K562 (cell line): ENCODE measurements around the gene TDRD9. TPM values are rescaled to one million over a fixed set of nuclear protein-coding genes. Genes with fewer than 3 reads are reported as not detected.

ENCODE experiments used
- ATAC-seq: fragments of 200-7000 bp; cut with Tn5 transposase; 3 replicates; pipeline ENCODE4 v1.9.1; 2020; ENCODE audit warnings: moderate library complexity
- BruUV-seq: library from RNA; stranded (reverse); fragments of 400-500 nt; replicated peaks from 2 replicates; lab custom pipeline; 2021; lab: Mats Ljungman, UMichigan
- CTCF ChIA-PET: fragments of 300-600 bp; formaldehyde crosslinking; extraction: SDS; loops from one replicate; lab custom pipeline; 2021; ENCODE audit warnings: low intra/inter-chr PET ratio; lab: Yijun Ruan, JAX
- POLR2A ChIA-PET: fragments of 300-600, 350-650 bp; sonication (Branson Sonifier 250); formaldehyde crosslinking; extraction: SDS; loops from one replicate; lab custom pipeline; 2021; ENCODE audit warnings: antibody characterized with exemption, inconsistent platforms; lab: Yijun Ruan, JAX
- DNase-seq, 4 experiments: peaks; one replicate each; pipeline versions ENCODE4 v3.0.0 to v3.0.0-alpha.2; 2011 to 2018; ENCODE audit warnings: low spot score in 3 of 4, mixed read lengths in 3 of 4; ENCODE audit errors: extremely low read depth in 1 of 4
- FAIRE-seq: peaks from 2 replicates; lab custom pipeline; 2011; peaks lifted over from hg19 to GRCh38; lab: Jason Lieb, UNC
- H2AFZ ChIP-seq: 2 replicates; pipeline ENCODE4 v1.6.0; 2011; ENCODE audit warnings: low read depth, low read length, control low read depth, inconsistent platforms
- H3K27ac ChIP-seq: fragments of 200-600 bp; 3 replicates; pipeline ENCODE4 v1.8.0; 2011; ENCODE audit warnings: low read depth, mild to moderate bottlenecking, control low read depth, inconsistent platforms, low read length, moderate library complexity, mixed read lengths; ENCODE audit errors: extremely low read depth
- H3K27me3 ChIP-seq, 2 experiments: fragments of 300-600 bp in 1 of 2; 2 replicates in 1 of 2; 3 replicates in 1 of 2; pipeline versions ENCODE4 v1.6.0 to v1.8.0; 2011; ENCODE audit warnings: inconsistent platforms in 2 of 2, low read length in 2 of 2, mild to moderate bottlenecking in 1 of 2, mixed read lengths in 1 of 2, moderate library complexity in 1 of 2; ENCODE audit not compliant: control insufficient read depth in 2 of 2, insufficient read depth in 2 of 2
- H3K36me3 ChIP-seq: fragments of 300-600 bp; 3 replicates; pipeline ENCODE4 v1.8.0; 2011; ENCODE audit warnings: mild to moderate bottlenecking, low read length, inconsistent platforms; ENCODE audit not compliant: control insufficient read depth, insufficient read depth
- H3K4me1 ChIP-seq, 2 experiments: fragments of 200-600 bp in 1 of 2; replicated peaks in 1 of 2; 2 replicates in 1 of 2; 3 replicates in 1 of 2; pipeline versions ENCODE4 v1.5.1 to v1.8.0; 2011; ENCODE audit warnings: inconsistent platforms in 2 of 2, low read length in 2 of 2, mild to moderate bottlenecking in 1 of 2, mixed read lengths in 1 of 2, moderate library complexity in 1 of 2; ENCODE audit not compliant: control insufficient read depth in 2 of 2, insufficient read depth in 2 of 2
- H3K4me2 ChIP-seq: 2 replicates; pipeline ENCODE4 v1.6.1; 2011; ENCODE audit warnings: low read length, control low read depth, inconsistent platforms, mixed read lengths; ENCODE audit not compliant: insufficient read depth
- H3K4me3 ChIP-seq: fragments of 200-600 bp; sonication (generic), shearing (Covaris generic); 2 replicates; pipeline ENCODE4 v1.5.1; 2016; ENCODE audit warnings: control low read depth, inconsistent platforms
- H3K79me2 ChIP-seq: fragments of 200-600 bp; 3 replicates; pipeline ENCODE4 v1.8.0; 2011; ENCODE audit warnings: low read length, inconsistent platforms; ENCODE audit not compliant: control insufficient read depth, insufficient read depth
- H3K9ac ChIP-seq, 2 experiments: 2 replicates each; pipeline versions ENCODE4 v1.6.0 to v1.6.1; 2011; ENCODE audit warnings: low read depth in 2 of 2, low read length in 2 of 2, control low read depth in 1 of 2, inconsistent platforms in 1 of 2, mild to moderate bottlenecking in 1 of 2, mixed read lengths in 1 of 2; ENCODE audit not compliant: insufficient read depth in 1 of 2
- H3K9me1 ChIP-seq: one replicate; pipeline ENCODE4 v1.6.0; 2011; ENCODE audit warnings: inconsistent platforms, mild to moderate bottlenecking, low read length, moderate library complexity; ENCODE audit not compliant: control insufficient read depth, insufficient read depth
- H3K9me3 ChIP-seq: replicated peaks from 2 replicates; pipeline ENCODE4 v1.5.1; 2011; ENCODE audit warnings: low read depth, low read length, inconsistent platforms; ENCODE audit not compliant: control insufficient read depth, insufficient read depth
- H4K20me1 ChIP-seq: replicated peaks from 2 replicates; pipeline ENCODE4 v1.6.1; 2011; ENCODE audit warnings: low read length, inconsistent platforms, mixed read lengths; ENCODE audit not compliant: control insufficient read depth, insufficient read depth
- CBFA2T3 ChIP-seq: fragments of 450-650 bp; IDR thresholded peaks from 2 replicates; pipeline ENCODE4 v1.6.1; 2017
- CSDE1 ChIP-seq, 2 experiments: fragments of 450-650 bp; IDR thresholded peaks; 2 replicates each; pipeline ENCODE4 v1.6.1; 2016; ENCODE audit warnings: mild to moderate bottlenecking in 1 of 2
- FOSL1 ChIP-seq: fragments of 200-800 bp; sonication (Bioruptor generic); conservative IDR thresholded peaks from 2 replicates; pipeline ENCODE4 v1.6.1; 2016; ENCODE audit warnings: missing genetic modification characterization, missing compliant biosample characterization
- FOXA1 ChIP-seq: fragments of 450-650 bp; IDR thresholded peaks from 2 replicates; pipeline ENCODE4 v1.6.1; 2016; ENCODE audit warnings: mild to moderate bottlenecking, borderline replicate concordance
- FUS ChIP-seq: fragments of 200-400 bp; formaldehyde crosslinking; optimal IDR thresholded peaks from 2 replicates; pipeline ENCODE3; 2017; ENCODE audit warnings: low read depth, low read length
- MCM2 ChIP-seq: fragments of 450-650 bp; IDR thresholded peaks from 2 replicates; pipeline ENCODE4 v1.6.1; 2017; ENCODE audit warnings: low read depth, mild to moderate bottlenecking
- NFIX ChIP-seq: fragments of 250-450 bp; sonication (Bioruptor Pico); IDR thresholded peaks from 2 replicates; pipeline ENCODE4 v1.4.0; 2020; ENCODE audit warnings: low read depth, mild to moderate bottlenecking, moderate library complexity
- POLR2H ChIP-seq: IDR thresholded peaks from 2 replicates; pipeline ENCODE4 v1.6.1; 2016; ENCODE audit warnings: missing genetic modification characterization, low read depth, mild to moderate bottlenecking, control low read depth, missing compliant biosample characterization, moderate library complexity
- RBM34 ChIP-seq: fragments of 200-400 bp; formaldehyde crosslinking; IDR thresholded peaks from 2 replicates; pipeline ENCODE4 v1.6.1; 2018; ENCODE audit warnings: low read length, borderline replicate concordance; ENCODE audit not compliant: insufficient read depth
- SETDB1 ChIP-seq: IDR thresholded peaks from one replicate; pipeline ENCODE4 v1.6.1; 2012; ENCODE audit warnings: low read length, control low read depth, inconsistent platforms
- TBL1XR1 ChIP-seq, 2 experiments: IDR thresholded peaks; 2 replicates each; pipeline ENCODE4 v1.6.1; 2012; ENCODE audit warnings: improper control_type of control experiment in 2 of 2, low read length in 2 of 2, mild to moderate bottlenecking in 1 of 2
- TEAD1 ChIP-seq, 2 experiments: fragments of 450-650 bp in 1 of 2; sonication (generic) in 1 of 2; formaldehyde crosslinking; IDR thresholded peaks; 2 replicates each; pipeline versions ENCODE4 v1.4.0 to v1.8.0; 2020 to 2022; ENCODE audit warnings: mild to moderate bottlenecking in 2 of 2, missing genetic modification reagents in 1 of 2
- ZNF174 ChIP-seq: fragments of 250-450 bp; sonication (Bioruptor Pico); IDR thresholded peaks from 2 replicates; pipeline ENCODE4 v1.4.0; 2020; ENCODE audit warnings: mild to moderate bottlenecking
- ZNF184 ChIP-seq: sonication (generic); formaldehyde crosslinking; IDR thresholded peaks from 2 replicates; pipeline ENCODE4 v1.5.0; 2020; ENCODE audit warnings: missing genetic modification reagents
- WGBS: fragments of 100-300 bp; shearing (Covaris generic); methylation state at CpG from one replicate; pipeline ENCODE4 v1.1.6; 2016; ENCODE audit warnings: low coverage, mixed read lengths; ENCODE audit not compliant: insufficient coverage; ENCODE audit errors: missing lambda C conversion rate; 5-methylcytosine and 5-hydroxymethylcytosine counted together
- in situ Hi-C: fragments of 300-500 bp; cut with MboI; formaldehyde crosslinking; loops from 4 replicates; pipeline ENCODE4 v1.15.0; 2018; ENCODE audit warnings: inconsistent platforms, mixed read lengths
- intact Hi-C: fragments of 100-400 bp; cut with micrococcal nuclease; formaldehyde crosslinking; loops from 2 replicates; pipeline ENCODE4 v1.14.2; 2022
- polyA plus RNA-seq, 8 experiments: library from polyadenylated mRNA; depleted of rRNA in 4 of 8; stranded (reverse) in 5 of 8; unstranded in 3 of 8; fragments of >200 nt; fragmentation: Nextera tagmentation in 2 of 8; fragmentation: Illumina TruSeq in 1 of 8; extraction: Ambion mirVana in 2 of 8; extraction: Trizol in 1 of 8; gene quantifications; 2 replicates each; pipeline versions ENCODE4 v1.2.1 to v1.2.3, GENCODE V29; 2011 to 2014; ENCODE audit warnings: inconsistent platforms in 1 of 8, missing spikeins in 1 of 8
- total RNA-seq, 7 experiments: library from RNA; depleted of rRNA in 6 of 7; stranded (reverse); fragments of >200 nt in 6 of 7; fragmentation: Illumina TruSeq in 2 of 7; extraction: Trizol in 2 of 7; gene quantifications; 2 replicates each; pipeline versions ENCODE4 v1.2.1 to v1.2.3, GENCODE V29; 2011 to 2021; ENCODE audit warnings: low replicate concordance in 1 of 7
- TF ChIP-seq, protein P1 (sequence below): sonication (generic); formaldehyde crosslinking; IDR thresholded peaks from 2 replicates; pipeline ENCODE4 v1.8.1; 2023; ENCODE audit warnings: missing genetic modification reagents, mild to moderate bottlenecking, borderline replicate concordance
- TF ChIP-seq, protein P2 (sequence below): sonication (generic); formaldehyde crosslinking; IDR thresholded peaks from 2 replicates; pipeline ENCODE4 v1.8.0; 2023; ENCODE audit warnings: mild to moderate bottlenecking, missing genetic modification reagents

The TDRD9 gene
- total and polyA plus RNA-seq, 9 of the 15 experiments (the other 6 are each of a cell fraction or from before 2014, with no cell fraction given), result 0.04 to 0.14 (median 0.04) TPM; not detected in 5

GRCh38 chr14:103882503-103883262, 45.6 kb upstream of the TDRD9 start:
- BruUV-seq, result no TSS peak
- Histone ChIP-seq H3K9me3 (no peaks in the 10 kb centered on the region), H3K9me1 (no peaks in the 10 kb centered on the region), H2AFZ (no peak overlapping the region), H3K79me2 (no peaks in the 10 kb centered on the region), H3K4me2 (no peak overlapping the region), H3K27ac (no peak overlapping the region), H3K4me3 (no peak overlapping the region), H3K36me3 (no peaks in the 10 kb centered on the region), H4K20me1 (no peaks in the 10 kb centered on the region; the same call in 1 of the 2 replicates), H3K9ac (no peak overlapping the region; a peak in 1 of 4 replicates), H3K27me3 (peaks cover 0 to 24% of the 10 kb centered on the region in 2 experiments; a peak in 2 of 5 replicates), H3K4me1 (peaks cover 0 to 31% of the 10 kb centered on the region in 2 experiments; a peak in 2 of 5 replicates)
- in situ Hi-C loops, result no loop called here
- ChIA-PET POLR2A (no interaction called here), CTCF (no interaction called here)
- no peak for DNase-seq
- WGBS, result 31% methylated on average over 13 of the region's 20 CpGs
- intact Hi-C loops, result no loop called here
- no peak for ATAC-seq
- FAIRE-seq, result no peak
- no peak for TF ChIP-seq TEAD1 (CRISPR knock-in tag; IDR thresholded peaks at IDR 0.05)
- TF ChIP-seq FOSL1, result no peak
- TF ChIP-seq RBM34, result no peak
- TF ChIP-seq, protein P1, sequence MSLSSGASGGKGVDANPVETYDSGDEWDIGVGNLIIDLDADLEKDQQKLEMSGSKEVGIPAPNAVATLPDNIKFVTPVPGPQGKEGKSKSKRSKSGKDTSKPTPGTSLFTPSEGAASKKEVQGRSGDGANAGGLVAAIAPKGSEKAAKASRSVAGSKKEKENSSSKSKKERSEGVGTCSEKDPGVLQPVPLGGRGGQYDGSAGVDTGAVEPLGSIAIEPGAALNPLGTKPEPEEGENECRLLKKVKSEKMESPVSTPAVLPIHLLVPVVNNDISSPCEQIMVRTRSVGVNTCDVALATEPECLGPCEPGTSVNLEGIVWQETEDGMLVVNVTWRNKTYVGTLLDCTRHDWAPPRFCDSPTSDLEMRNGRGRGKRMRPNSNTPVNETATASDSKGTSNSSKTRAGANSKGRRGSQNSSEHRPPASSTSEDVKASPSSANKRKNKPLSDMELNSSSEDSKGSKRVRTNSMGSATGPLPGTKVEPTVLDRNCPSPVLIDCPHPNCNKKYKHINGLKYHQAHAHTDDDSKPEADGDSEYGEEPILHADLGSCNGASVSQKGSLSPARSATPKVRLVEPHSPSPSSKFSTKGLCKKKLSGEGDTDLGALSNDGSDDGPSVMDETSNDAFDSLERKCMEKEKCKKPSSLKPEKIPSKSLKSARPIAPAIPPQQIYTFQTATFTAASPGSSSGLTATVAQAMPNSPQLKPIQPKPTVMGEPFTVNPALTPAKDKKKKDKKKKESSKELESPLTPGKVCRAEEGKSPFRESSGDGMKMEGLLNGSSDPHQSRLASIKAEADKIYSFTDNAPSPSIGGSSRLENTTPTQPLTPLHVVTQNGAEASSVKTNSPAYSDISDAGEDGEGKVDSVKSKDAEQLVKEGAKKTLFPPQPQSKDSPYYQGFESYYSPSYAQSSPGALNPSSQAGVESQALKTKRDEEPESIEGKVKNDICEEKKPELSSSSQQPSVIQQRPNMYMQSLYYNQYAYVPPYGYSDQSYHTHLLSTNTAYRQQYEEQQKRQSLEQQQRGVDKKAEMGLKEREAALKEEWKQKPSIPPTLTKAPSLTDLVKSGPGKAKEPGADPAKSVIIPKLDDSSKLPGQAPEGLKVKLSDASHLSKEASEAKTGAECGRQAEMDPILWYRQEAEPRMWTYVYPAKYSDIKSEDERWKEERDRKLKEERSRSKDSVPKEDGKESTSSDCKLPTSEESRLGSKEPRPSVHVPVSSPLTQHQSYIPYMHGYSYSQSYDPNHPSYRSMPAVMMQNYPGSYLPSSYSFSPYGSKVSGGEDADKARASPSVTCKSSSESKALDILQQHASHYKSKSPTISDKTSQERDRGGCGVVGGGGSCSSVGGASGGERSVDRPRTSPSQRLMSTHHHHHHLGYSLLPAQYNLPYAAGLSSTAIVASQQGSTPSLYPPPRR (CRISPR knock-in tag), result no peak
- no peak for TF ChIP-seq FUS
- no peak for TF ChIP-seq POLR2H (tag)
- TF ChIP-seq NFIX (CRISPR knock-in tag), result no peak
- TF ChIP-seq MCM2, result no peak
- no peak for TF ChIP-seq FOXA1
- no peak for TF ChIP-seq TBL1XR1 (IDR thresholded peaks at IDR 0.05; ENCODE audit: low read length in 2 of 2)
- TF ChIP-seq SETDB1, result no peak
- no peak for TF ChIP-seq ZNF184
- no peak for TF ChIP-seq ZNF174
- TF ChIP-seq CSDE1 (IDR thresholded peaks at IDR 0.05), result no peak
- TF ChIP-seq, protein P2, sequence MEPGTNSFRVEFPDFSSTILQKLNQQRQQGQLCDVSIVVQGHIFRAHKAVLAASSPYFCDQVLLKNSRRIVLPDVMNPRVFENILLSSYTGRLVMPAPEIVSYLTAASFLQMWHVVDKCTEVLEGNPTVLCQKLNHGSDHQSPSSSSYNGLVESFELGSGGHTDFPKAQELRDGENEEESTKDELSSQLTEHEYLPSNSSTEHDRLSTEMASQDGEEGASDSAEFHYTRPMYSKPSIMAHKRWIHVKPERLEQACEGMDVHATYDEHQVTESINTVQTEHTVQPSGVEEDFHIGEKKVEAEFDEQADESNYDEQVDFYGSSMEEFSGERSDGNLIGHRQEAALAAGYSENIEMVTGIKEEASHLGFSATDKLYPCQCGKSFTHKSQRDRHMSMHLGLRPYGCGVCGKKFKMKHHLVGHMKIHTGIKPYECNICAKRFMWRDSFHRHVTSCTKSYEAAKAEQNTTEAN (CRISPR knock-in tag), result no peak
- TF ChIP-seq CBFA2T3, result no peak
